Neural cell (in vitro differentiated cells): Measurements from ENCODE around the gene CPEB3. TPM values are rescaled to one million over a fixed set of nuclear protein-coding genes. Genes with fewer than 3 reads are reported as not detected.

Experiments used
- H2AFZ ChIP-seq: fragments of 200-600, 300-800 bp; sonication (generic), shearing (Covaris generic); 2 replicates; pipeline ENCODE4 v1.6.0; 2014; ENCODE audit warnings: low read depth, mild to moderate bottlenecking, antibody characterized with exemption, low read length, moderate library complexity
- H3F3A ChIP-seq: fragments of 200-600 bp; shearing (Covaris generic); 2 replicates; pipeline ENCODE4 v1.6.1; 2016; ENCODE audit warnings: mild to moderate bottlenecking, moderate library complexity, mixed read lengths, antibody characterized with exemption, low read length; ENCODE audit not compliant: insufficient read depth, poor library complexity, severe bottlenecking
- H3K27ac ChIP-seq: fragments of 200-600, 300-800 bp; sonication (generic), shearing (Covaris generic); 2 replicates; pipeline ENCODE4 v1.5.1; 2014; ENCODE audit warnings: mild to moderate bottlenecking, low read length, moderate library complexity
- H3K27me3 ChIP-seq: fragments of 300-800, 200-600 bp; sonication (generic), shearing (Covaris generic); 2 replicates; pipeline ENCODE4 v1.6.0; 2014; ENCODE audit warnings: mild to moderate bottlenecking, low read depth, low read length, moderate library complexity; ENCODE audit not compliant: insufficient read depth
- H3K36me3 ChIP-seq: fragments of 300-800, 200-600 bp; sonication (generic), shearing (Covaris generic); 2 replicates; pipeline ENCODE4 v1.5.1; 2014; ENCODE audit warnings: mild to moderate bottlenecking, antibody characterized with exemption, low read length, moderate library complexity; ENCODE audit not compliant: insufficient read depth
- H3K4me2 ChIP-seq: fragments of 300-800, 200-600 bp; sonication (generic), shearing (Covaris generic); 2 replicates; pipeline ENCODE4 v1.6.0; 2014; ENCODE audit warnings: mild to moderate bottlenecking, low read length
- H3K4me3 ChIP-seq: fragments of 300-800, 200-600 bp; sonication (generic), shearing (Covaris generic); 2 replicates; pipeline ENCODE4 v1.5.1; 2014; ENCODE audit warnings: mild to moderate bottlenecking, low read length, moderate library complexity
- H3K79me2 ChIP-seq: fragments of 200-600 bp; shearing (Covaris generic); replicated peaks from 2 replicates; pipeline ENCODE4 v1.6.0; 2014; ENCODE audit warnings: mild to moderate bottlenecking, low read length, moderate library complexity; ENCODE audit not compliant: insufficient read depth
- H3K9ac ChIP-seq: fragments of 300-800, 200-600 bp; sonication (generic), shearing (Covaris generic); 2 replicates; pipeline ENCODE4 v1.6.1; 2016; ENCODE audit warnings: mild to moderate bottlenecking, low read length, mixed read lengths
- H3K9me2 ChIP-seq: fragments of 200-600 bp; shearing (Covaris generic); 2 replicates; pipeline ENCODE4 v1.6.1; 2016; ENCODE audit warnings: mild to moderate bottlenecking, low read length, mixed read lengths; ENCODE audit not compliant: insufficient read depth
- H3K9me3 ChIP-seq: fragments of 200-600, 300-800 bp; sonication (generic), shearing (Covaris generic); 2 replicates; pipeline ENCODE4 v1.6.1; 2016; ENCODE audit warnings: mild to moderate bottlenecking, mixed run types, low read length, moderate library complexity, mixed read lengths
- H4K20me1 ChIP-seq: fragments of 200-600 bp; shearing (Covaris generic); 2 replicates; pipeline ENCODE4 v1.6.1; 2016; ENCODE audit warnings: mild to moderate bottlenecking, mixed run types; ENCODE audit not compliant: insufficient read depth
- CTCF ChIP-seq: fragments of 450-650 bp; IDR thresholded peaks from 2 replicates; pipeline ENCODE4 v1.5.1; 2014; ENCODE audit warnings: antibody characterized with exemption, mild to moderate bottlenecking, moderate library complexity; ENCODE audit not compliant: poor library complexity, severe bottlenecking
- EP300 ChIP-seq: fragments of 450-650 bp; conservative IDR thresholded peaks from 2 replicates; pipeline ENCODE4 v1.6.1; 2014; ENCODE audit warnings: antibody characterized with exemption, mild to moderate bottlenecking, moderate library complexity; ENCODE audit not compliant: poor library complexity, severe bottlenecking
- EZH2 ChIP-seq: fragments of 200-600, 300-800 bp; shearing (Covaris generic), sonication (generic); IDR thresholded peaks from 2 replicates; pipeline ENCODE4 v1.6.1; 2014; ENCODE audit warnings: antibody characterized with exemption, low read length, borderline replicate concordance, mild to moderate bottlenecking; ENCODE audit not compliant: insufficient read depth, poor library complexity, severe bottlenecking
- MXI1 ChIP-seq: fragments of 450-650 bp; conservative IDR thresholded peaks from 2 replicates; pipeline ENCODE4 v1.6.1; 2014; ENCODE audit warnings: antibody characterized with exemption, mild to moderate bottlenecking; ENCODE audit not compliant: poor library complexity, severe bottlenecking
- POLR2AphosphoS5 ChIP-seq: IDR thresholded peaks from 2 replicates; pipeline ENCODE4 v1.6.1; 2012
- RAD21 ChIP-seq: fragments of 450-650 bp; conservative IDR thresholded peaks from 2 replicates; pipeline ENCODE4 v1.6.1; 2014; ENCODE audit warnings: antibody characterized with exemption, mild to moderate bottlenecking, moderate library complexity
- REST ChIP-seq: IDR thresholded peaks from 2 replicates; pipeline ENCODE4 v1.6.1; 2012; ENCODE audit warnings: borderline replicate concordance
- SMC3 ChIP-seq: fragments of 450-650 bp; conservative IDR thresholded peaks from 2 replicates; pipeline ENCODE4 v1.6.1; 2014; ENCODE audit warnings: antibody characterized with exemption, mild to moderate bottlenecking, moderate library complexity; ENCODE audit not compliant: poor library complexity
- TAF1 ChIP-seq: IDR thresholded peaks from 2 replicates; pipeline ENCODE4 v1.6.1; 2012; ENCODE audit warnings: low read depth
- polyA plus RNA-seq: library from polyadenylated mRNA; depleted of rRNA; stranded (reverse); fragments of >200 nt; gene quantifications from 2 replicates; pipeline ENCODE4 v1.2.3, GENCODE V29; 2014

Gene CPEB3
- polyA plus RNA-seq, 1 donor from 2014 or later = 20.0 TPM

- no peak overlapping the region for H3K4me2 ChIP-seq
- no peaks in the 10 kb centered on the region for H3K9me3 ChIP-seq
- H3K36me3 ChIP-seq = no peaks in the 10 kb centered on the region
- H3K4me3 ChIP-seq = no peak overlapping the region
- no peak overlapping the region for H2AFZ ChIP-seq
- peaks cover 29% of the 10 kb centered on the region for H3K79me2 ChIP-seq
- no peaks in the 10 kb centered on the region for H3K9me2 ChIP-seq
- no peaks in the 10 kb centered on the region for H4K20me1 ChIP-seq
- no peaks in the 10 kb centered on the region for H3F3A ChIP-seq
- no peak overlapping the region for H3K27ac ChIP-seq
- H3K27me3 ChIP-seq = no peaks in the 10 kb centered on the region
- H3K9ac ChIP-seq = no peak overlapping the region
- TF ChIP-seq RAD21 (no peak), POLR2AphosphoS5 (no peak), CTCF (no peak), EP300 (no peak), MXI1 (no peak), SMC3 (no peak), TAF1 (no peak), EZH2 (no peak), REST (no peak)
These were observed 38.1 kb upstream of the CPEB3 start for GRCh38 chr10:92328993-92329392.

GRCh38 chr10:92327445-92328433 is 36.9 kb upstream of the CPEB3 start:
- H3K27me3 ChIP-seq = no peaks in the 10 kb centered on the region
- H2AFZ ChIP-seq = no peak overlapping the region
- H3K79me2 ChIP-seq = peaks cover 41% of the 10 kb centered on the region
- H4K20me1 ChIP-seq = no peaks in the 10 kb centered on the region
- no peaks in the 10 kb centered on the region for H3K36me3 ChIP-seq
- no peak overlapping the region for H3K9ac ChIP-seq
- H3K4me2 ChIP-seq = no peak overlapping the region
- H3F3A ChIP-seq = no peaks in the 10 kb centered on the region
- no peak overlapping the region for H3K4me3 ChIP-seq
- no peak for TF ChIP-seq CTCF
- TF ChIP-seq POLR2AphosphoS5 = no peak
- TF ChIP-seq MXI1 = no peak
- TF ChIP-seq SMC3 = no peak
- no peak for TF ChIP-seq TAF1
- TF ChIP-seq EP300 = no peak
- no peak for TF ChIP-seq RAD21
- no peak for TF ChIP-seq REST
- no peak for TF ChIP-seq EZH2
- H3K9me2 ChIP-seq = no peaks in the 10 kb centered on the region
- no peak overlapping the region for H3K27ac ChIP-seq
- H3K9me3 ChIP-seq = no peaks in the 10 kb centered on the region
